PC-9 (cell line): ENCODE measurements around the gene ENKD1. TPM values are rescaled to one million over a fixed set of nuclear protein-coding genes. Genes with fewer than 3 reads are reported as not detected.

Source experiments
- BruUV-seq: library from RNA; stranded (reverse); fragments of 400-500 nt; replicated peaks from 2 replicates; lab custom pipeline; 2021; lab: Mats Ljungman, UMichigan
- CTCF ChIA-PET: fragments of 300-600 bp; sonication (Branson Sonifier 250); formaldehyde crosslinking; loops from one replicate; lab custom pipeline; 2022; ENCODE audit warnings: antibody characterized with exemption; lab: Charles Lee
- POLR2A ChIA-PET: fragments of 300-600 bp; sonication (Branson Sonifier 250); formaldehyde crosslinking; loops from one replicate; lab custom pipeline; 2022; ENCODE audit warnings: antibody characterized with exemption; ENCODE audit not compliant: unreplicated experiment; lab: Charles Lee
- DNase-seq, 2 experiments: peaks; one replicate each; pipeline versions ENCODE4 v3.0.0 to v3.0.0-alpha.2; 2015 to 2022; ENCODE audit warnings: mixed read lengths in 1 of 2
- H2AFZ ChIP-seq: fragments of 200-600 bp; sonication (generic); 2 replicates; pipeline ENCODE4 v1.8.1; 2017; ENCODE audit warnings: antibody characterized with exemption
- H3F3A ChIP-seq: fragments of 200-600 bp; sonication (generic); 2 replicates; pipeline ENCODE4 v1.8.1; 2017; ENCODE audit warnings: antibody characterized with exemption, mild to moderate bottlenecking, low read depth; ENCODE audit not compliant: insufficient read depth
- H3K27ac ChIP-seq: fragments of 200-600 bp; sonication (generic); 2 replicates; pipeline ENCODE4 v1.6.1; 2016; ENCODE audit warnings: mixed run types
- H3K27me3 ChIP-seq: fragments of 200-600 bp; sonication (generic); 2 replicates; pipeline ENCODE4 v1.6.1; 2016; ENCODE audit warnings: low read depth, mixed run types; ENCODE audit not compliant: insufficient read depth
- H3K36me3 ChIP-seq: fragments of 200-600 bp; sonication (generic); 2 replicates; pipeline ENCODE4 v1.6.1; 2016; ENCODE audit warnings: low read depth, mixed run types
- H3K4me1 ChIP-seq: fragments of 200-600 bp; sonication (generic); replicated peaks from 2 replicates; pipeline ENCODE4 v1.6.1; 2016; ENCODE audit warnings: mixed run types; ENCODE audit not compliant: insufficient read depth
- H3K4me2 ChIP-seq: fragments of 200-600 bp; sonication (generic); 2 replicates; pipeline ENCODE4 v1.6.1; 2017; ENCODE audit warnings: mixed run types
- H3K4me3 ChIP-seq: fragments of 200-600 bp; sonication (generic); 2 replicates; pipeline ENCODE4 v1.6.1; 2016; ENCODE audit warnings: mixed run types
- H3K79me2 ChIP-seq: fragments of 200-600 bp; sonication (generic); 2 replicates; pipeline ENCODE4 v1.6.1; 2017; ENCODE audit warnings: low read depth, mixed run types
- H3K9me2 ChIP-seq: fragments of 200-600 bp; sonication (generic); 2 replicates; pipeline ENCODE4 v1.8.1; 2017; ENCODE audit warnings: mild to moderate bottlenecking; ENCODE audit not compliant: insufficient read depth
- H3K9me3 ChIP-seq: fragments of 200-600 bp; sonication (generic); 2 replicates; pipeline ENCODE4 v1.8.1; 2016; ENCODE audit warnings: low read depth; ENCODE audit not compliant: insufficient read depth
- H4K20me1 ChIP-seq: fragments of 200-600 bp; sonication (generic); 2 replicates; pipeline ENCODE4 v1.8.1; 2017; ENCODE audit not compliant: insufficient read depth
- CTCF ChIP-seq: fragments of 200-600 bp; sonication (generic); conservative IDR thresholded peaks from 2 replicates; pipeline ENCODE4 v1.6.1; 2017; ENCODE audit warnings: mixed run types, antibody characterized with exemption, mild to moderate bottlenecking, moderate library complexity
- EZH2 ChIP-seq: fragments of 200-600 bp; sonication (generic); IDR thresholded peaks from 2 replicates; pipeline ENCODE4 v1.8.0; 2017; ENCODE audit warnings: antibody characterized with exemption, low read depth
- intact Hi-C: fragments of 100-400 bp; cut with micrococcal nuclease; formaldehyde crosslinking; loops from one replicate; pipeline ENCODE4 v1.10.0; 2022; ENCODE audit not compliant: unreplicated experiment
- total RNA-seq: library from RNA; stranded (reverse); gene quantifications from 2 replicates; pipeline ENCODE4 v1.2.3, GENCODE V29; 2021

The ENKD1 gene
- total RNA-seq, 1 experiment from 2014 or later = 20.8 TPM

GRCh38 chr16:67655363-67655762 is 11.2 kb downstream of the ENKD1 start:
- H3K4me3 ChIP-seq = no peak overlapping the region
- H3K27me3 ChIP-seq = peaks cover 35% of the 10 kb centered on the region
- H4K20me1 ChIP-seq = no peaks in the 10 kb centered on the region
- ChIA-PET CTCF (no interaction called here), POLR2A (no interaction called here)
- no peaks in the 10 kb centered on the region for H3K9me3 ChIP-seq
- intact Hi-C loops = no loop called here
- H3K27ac ChIP-seq = no peak overlapping the region
- TF ChIP-seq EZH2 = no peak
- no peak for TF ChIP-seq CTCF
- peaks cover 12% of the 10 kb centered on the region for H3K4me1 ChIP-seq
- no peak overlapping the region for H2AFZ ChIP-seq
- no TSS peak for BruUV-seq
- peaks cover 8% of the 10 kb centered on the region for H3K79me2 ChIP-seq
- H3F3A ChIP-seq = peaks cover 2% of the 10 kb centered on the region
- DNase-seq = no peak
- no peaks in the 10 kb centered on the region for H3K36me3 ChIP-seq
- no peak overlapping the region for H3K4me2 ChIP-seq
- no peaks in the 10 kb centered on the region for H3K9me2 ChIP-seq

DNA sequence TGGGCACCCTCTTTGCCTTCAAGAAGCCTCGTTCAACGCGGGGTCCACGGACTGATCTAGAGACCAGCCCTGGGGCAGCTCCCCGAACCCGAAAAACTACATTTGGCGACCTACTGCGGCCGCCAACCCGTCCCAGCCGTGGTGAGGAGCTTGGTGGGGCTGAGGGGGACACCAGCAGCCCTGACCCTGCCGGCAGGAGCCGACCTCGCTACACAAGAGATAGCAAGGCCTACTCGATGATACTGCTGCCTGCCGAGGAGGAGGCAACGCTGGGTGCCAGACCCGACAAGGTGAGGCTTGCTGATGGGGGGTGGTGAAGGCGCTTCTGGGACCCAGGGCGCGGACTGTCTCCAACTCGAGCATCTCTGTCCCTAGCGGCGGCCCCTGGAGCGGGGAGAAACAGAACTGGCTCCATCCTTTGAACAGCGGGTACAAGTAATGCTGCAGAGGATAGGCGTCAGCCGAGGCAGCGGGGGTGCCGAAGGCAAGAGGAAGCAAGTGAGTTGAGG is 12.1 kb downstream of the ENKD1 start:
- no peak overlapping the region for H2AFZ ChIP-seq
- no peaks in the 10 kb centered on the region for H3F3A ChIP-seq
- H3K4me3 ChIP-seq = no peak overlapping the region
- H3K4me1 ChIP-seq = peaks cover 12% of the 10 kb centered on the region
- H3K79me2 ChIP-seq = peaks cover 5% of the 10 kb centered on the region
- no peaks in the 10 kb centered on the region for H3K9me3 ChIP-seq
- BruUV-seq = no TSS peak
- DNase-seq = no peak
- TF ChIP-seq CTCF (no peak), EZH2 (no peak)
- intact Hi-C loops = no loop called here
- H3K9me2 ChIP-seq = no peaks in the 10 kb centered on the region
- no peaks in the 10 kb centered on the region for H4K20me1 ChIP-seq
- H3K27ac ChIP-seq = no peak overlapping the region
- H3K27me3 ChIP-seq = peaks cover 38% of the 10 kb centered on the region
- H3K36me3 ChIP-seq = no peaks in the 10 kb centered on the region
- no peak overlapping the region for H3K4me2 ChIP-seq
- ChIA-PET CTCF (interaction anchor here (0.5 to 0.6 kb wide), 2 partner anchors 31 to 64 kb away, joined by 4 read pairs; no protein-coding TSS in a partner anchor), POLR2A (no interaction called here)

- Histone ChIP-seq H3K79me2 (no peaks in the 10 kb centered on the region), H3K36me3 (no peaks in the 10 kb centered on the region), H3K9me3 (no peaks in the 10 kb centered on the region), H3F3A (no peaks in the 10 kb centered on the region), H3K4me2 (peak overlapping the region; percentile 77; the same call in 1 of the 2 replicates), H4K20me1 (no peaks in the 10 kb centered on the region), H3K9me2 (no peaks in the 10 kb centered on the region), H3K4me1 (peaks cover 7% of the 10 kb centered on the region; the same call in 1 of the 2 replicates), H3K27me3 (peaks cover 38% of the 10 kb centered on the region), H3K27ac (no peak overlapping the region), H2AFZ (no peak overlapping the region), H3K4me3 (peak overlapping the region; percentile 45; the same call in 1 of the 2 replicates)
- no peak for DNase-seq
- TF ChIP-seq CTCF (no peak), EZH2 (no peak)
- no TSS peak for BruUV-seq
- POLR2A ChIA-PET = no interaction called here
- CTCF ChIA-PET = interaction anchor here (0.5 to 0.6 kb wide), 2 partner anchors 30 to 63 kb away, joined by 4 read pairs; no protein-coding TSS in a partner anchor
- intact Hi-C loops = no loop called here
Observed at GRCh38 chr16:67653789-67654402, 12.7 kb downstream of the ENKD1 start.
